RPMI7951 (cell line): Measurements from ENCODE around the gene ROBO3. TPM values are rescaled to one million over a fixed set of nuclear protein-coding genes. Genes with fewer than 3 reads are reported as not detected.
A peak's percentile ranks its signal among the peaks of the same experiment; 100 is the strongest.

Experiments
- DNase-seq: peaks from one replicate; pipeline ENCODE4 v3.0.0-alpha.2; 2012; ENCODE audit warnings: low read depth
- total RNA-seq: library from RNA; depleted of rRNA; stranded (reverse); fragments of >200 nt; shearing (Covaris generic); gene quantifications from 2 replicates; pipeline ENCODE4 v1.2.3, GENCODE V29; 2014

ROBO3 gene
- total RNA-seq, 1 experiment from 2014 or later: 21.7 TPM

DNA sequence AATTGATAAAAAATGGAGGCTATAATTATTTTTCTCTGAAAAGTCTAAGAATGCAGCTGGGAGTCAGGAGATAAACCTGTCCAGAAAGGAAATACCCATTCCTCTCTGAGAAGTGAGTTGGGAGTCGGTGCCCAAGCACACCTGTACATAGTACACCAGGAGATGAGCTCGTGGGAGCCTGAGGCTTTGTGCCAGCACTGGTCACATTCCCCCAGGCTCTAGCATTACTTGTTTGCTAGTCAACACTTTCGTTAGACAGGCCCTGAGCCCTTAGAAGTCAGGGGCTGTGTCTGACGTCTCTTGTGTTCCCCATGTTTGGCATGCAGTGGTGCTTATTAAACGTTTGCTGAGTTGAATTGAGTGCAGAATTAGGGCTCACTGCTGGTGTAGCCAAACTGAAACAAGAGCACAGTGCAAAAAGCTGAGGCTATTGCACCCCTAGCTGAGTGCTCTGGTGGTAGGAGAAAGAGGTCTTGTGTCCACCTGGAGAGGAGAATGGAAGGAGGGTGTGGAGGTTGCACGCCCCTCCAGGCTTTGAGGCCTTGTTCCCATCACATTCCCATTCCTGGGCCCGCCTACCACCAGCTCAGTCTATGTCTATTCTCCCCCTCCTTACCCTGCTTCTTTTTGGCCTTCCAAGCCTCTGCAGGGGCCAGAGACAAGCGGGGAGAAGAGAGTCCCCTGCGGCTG lies 25.6 kb downstream of the ROBO3 start:
- no peak for DNase-seq

- no peak for DNase-seq
Observed at GRCh38 chr11:124891373-124891861, 26.2 kb downstream of the ROBO3 start.

- DNase-seq: no peak
Observed at GRCh38 chr11:124892146-124892545, 26.9 kb downstream of the ROBO3 start.

- no peak for DNase-seq
Observed at GRCh38 chr11:124892750-124893454, 27.7 kb downstream of the ROBO3 start.

DNA sequence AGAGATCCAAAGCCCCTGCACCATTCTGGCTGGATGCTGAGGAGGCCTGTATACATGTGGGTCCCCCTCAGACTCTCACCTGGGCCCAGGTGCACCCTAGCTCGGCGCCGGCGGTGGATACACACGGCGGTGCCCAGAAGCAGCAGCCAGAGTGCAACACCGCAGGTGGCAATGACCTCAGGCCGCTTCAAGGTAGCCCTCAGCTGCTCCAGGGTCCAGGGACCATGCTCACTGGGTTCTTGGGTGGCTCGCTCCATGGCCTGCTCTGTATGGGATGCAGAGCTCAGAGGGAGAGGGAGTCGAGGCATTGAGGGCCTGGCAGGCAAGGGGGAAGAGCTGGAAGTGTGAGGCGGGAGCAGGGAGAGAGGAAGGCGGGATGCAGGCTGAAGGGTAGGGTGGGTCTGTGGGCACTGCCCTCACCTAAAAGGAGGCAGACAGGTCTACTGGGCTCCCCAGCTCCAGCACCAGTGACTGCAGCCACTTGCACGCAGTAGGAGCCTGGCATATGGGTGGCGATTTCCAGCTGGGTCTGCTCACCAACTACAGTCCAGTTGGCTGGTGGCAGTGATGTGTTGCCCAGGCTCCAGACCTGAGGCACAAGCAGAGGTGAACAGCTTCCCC lies 28.7 kb downstream of the ROBO3 start:
- no peak for DNase-seq

DNA sequence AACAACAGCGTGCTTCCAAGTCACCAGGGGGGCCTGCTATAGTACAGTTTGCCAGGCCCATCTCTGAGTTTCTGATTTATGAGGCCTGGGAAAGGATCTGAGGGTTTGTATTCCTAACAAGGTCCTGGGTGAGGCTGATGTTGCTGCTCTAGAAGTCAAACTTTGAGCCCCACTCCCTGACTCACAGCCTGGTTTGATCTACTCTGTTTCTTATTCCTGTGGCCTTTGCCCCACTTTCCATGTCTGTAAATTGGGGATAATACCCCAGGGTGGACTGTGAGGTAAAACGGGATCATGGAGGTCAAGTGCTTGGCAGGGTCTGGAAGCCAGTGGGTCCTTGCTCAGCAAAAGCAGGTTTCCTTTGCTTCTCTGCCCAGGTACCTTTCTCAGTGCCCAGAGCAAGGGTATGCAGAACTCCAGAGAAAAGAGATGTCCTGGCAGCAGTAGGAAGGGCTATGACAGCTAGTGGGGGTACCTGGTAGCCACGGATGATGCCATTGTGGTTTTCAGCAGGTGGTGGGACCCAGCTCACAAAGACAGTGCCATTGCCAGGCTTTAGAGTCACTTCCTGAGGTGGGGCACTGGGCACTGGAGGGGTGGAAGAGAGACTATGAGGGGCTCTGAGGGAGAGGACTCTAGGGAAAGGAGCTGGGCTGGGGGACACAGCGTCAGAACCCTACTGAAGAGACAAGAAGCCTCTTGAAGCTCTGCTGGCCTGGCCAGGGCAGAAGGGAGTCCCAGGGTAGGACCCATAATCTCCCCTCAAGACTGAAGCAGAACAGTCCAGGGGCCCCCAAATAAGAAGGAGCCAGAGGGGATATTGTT lies 29.6 kb downstream of the ROBO3 start:
- DNase-seq: no peak

DNA sequence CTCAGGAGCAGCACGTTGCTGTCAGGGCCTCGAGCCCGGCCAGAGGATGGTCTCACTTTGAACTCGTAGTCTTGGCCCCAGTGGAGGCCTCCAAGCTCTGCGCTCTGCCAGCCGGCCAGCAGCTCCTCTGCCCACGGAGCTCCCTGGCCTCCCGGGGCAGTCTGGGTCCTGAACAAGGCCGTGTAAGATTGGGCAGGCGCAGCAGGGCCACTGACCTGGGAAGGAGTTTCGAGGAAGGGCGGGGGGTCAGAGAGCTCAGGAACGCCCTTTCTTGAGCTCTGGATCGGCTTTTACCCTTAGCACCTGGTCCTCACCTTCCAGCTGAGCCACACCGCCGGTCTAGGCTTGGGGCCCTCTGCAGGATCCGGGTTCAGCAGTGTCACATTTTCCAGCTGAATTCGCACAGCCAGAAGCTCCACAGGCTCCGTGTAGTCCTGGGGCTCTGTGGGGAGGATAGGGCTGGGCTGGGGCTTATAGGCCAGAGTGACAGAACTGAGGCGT lies 30.3 kb downstream of the ROBO3 start:
- DNase-seq: no peak

- DNase-seq: peak; percentile 86
Observed at GRCh38 chr11:124896071-124896750, 31.0 kb downstream of the ROBO3 start.

DNA sequence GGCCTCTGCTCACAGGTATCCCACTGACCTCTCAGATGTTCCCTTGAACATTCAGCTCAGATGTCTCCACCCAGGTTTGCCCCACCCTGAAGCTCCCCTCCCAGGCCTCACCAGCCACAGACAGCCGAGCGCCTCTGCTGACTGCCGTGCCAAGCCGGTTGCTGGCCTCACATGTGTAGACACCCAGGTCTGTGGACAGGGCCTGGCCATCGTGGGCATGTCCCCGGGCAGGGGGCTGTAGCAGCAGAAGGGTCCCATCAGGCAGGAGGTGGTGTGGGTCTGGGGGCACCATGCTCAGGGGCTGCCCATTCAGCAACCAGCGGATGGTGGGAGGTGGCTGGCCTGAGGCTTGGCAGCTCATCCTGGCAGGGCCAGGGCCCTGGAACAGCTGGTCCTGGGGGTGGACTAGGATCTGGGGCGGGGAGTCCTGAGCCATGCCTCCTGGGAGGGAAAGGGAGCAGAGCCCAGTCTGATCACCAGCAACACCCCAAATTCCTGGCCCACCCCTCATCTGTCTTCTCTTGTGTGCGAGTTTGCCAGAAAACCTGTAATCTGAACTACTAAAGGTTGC lies 31.7 kb downstream of the ROBO3 start:
- peak; percentile 67 for DNase-seq

DNA sequence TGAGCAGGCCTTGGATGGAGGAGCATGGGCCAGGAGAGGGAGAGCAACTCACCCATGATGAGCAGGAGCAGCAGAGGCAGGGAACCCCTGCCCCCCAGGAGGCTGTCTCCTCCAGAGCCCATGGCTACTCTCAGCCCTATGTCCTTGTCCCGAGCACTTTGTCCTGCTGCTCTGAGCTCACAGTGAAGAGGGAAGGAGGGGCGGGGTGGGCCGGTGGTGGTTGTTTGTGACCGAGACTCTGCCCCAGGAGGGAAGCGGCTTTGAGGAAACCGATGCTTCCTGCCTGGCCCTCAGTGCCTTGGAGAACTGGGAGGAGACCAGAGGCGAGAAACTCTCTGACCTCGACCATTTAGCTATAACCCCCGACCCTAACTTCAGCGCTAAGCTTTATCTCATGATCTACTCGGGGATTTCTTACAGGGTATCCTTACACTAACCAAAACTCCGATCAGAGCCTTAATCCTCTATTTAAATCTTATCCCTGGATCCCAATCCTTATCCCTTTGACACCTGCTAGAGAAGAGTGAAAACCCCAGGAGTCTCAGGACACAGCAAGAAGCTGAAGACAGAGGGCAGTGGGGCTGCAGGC lies 32.5 kb downstream of the ROBO3 start, which contains the start of gene ROBO4:
Gene ROBO4, minus strand, starts transcription at position 192 of the 589 bp plus-strand sequence. Its CDS starts 70 bp downstream, at position 122.
- peak; percentile 47 for DNase-seq

GRCh38 chr11:124898263-124898680 lies 33.0 kb downstream of the ROBO3 start:
- peak; percentile 96 for DNase-seq

- peak; percentile 85 for DNase-seq
Observed at GRCh38 chr11:124898711-124899110, 33.5 kb downstream of the ROBO3 start.

GRCh38 chr11:124899383-124900145 lies 34.3 kb downstream of the ROBO3 start:
- DNase-seq: peak; percentile 32

GRCh38 chr11:124900464-124900863 lies 35.2 kb downstream of the ROBO3 start:
- DNase-seq: peak; percentile 96

GRCh38 chr11:124902616-124903015 lies 37.4 kb downstream of the ROBO3 start:
- DNase-seq: no peak

GRCh38 chr11:124915541-124916369 lies 50.5 kb downstream of the ROBO3 start:
- DNase-seq: peak; percentile 68

DNA sequence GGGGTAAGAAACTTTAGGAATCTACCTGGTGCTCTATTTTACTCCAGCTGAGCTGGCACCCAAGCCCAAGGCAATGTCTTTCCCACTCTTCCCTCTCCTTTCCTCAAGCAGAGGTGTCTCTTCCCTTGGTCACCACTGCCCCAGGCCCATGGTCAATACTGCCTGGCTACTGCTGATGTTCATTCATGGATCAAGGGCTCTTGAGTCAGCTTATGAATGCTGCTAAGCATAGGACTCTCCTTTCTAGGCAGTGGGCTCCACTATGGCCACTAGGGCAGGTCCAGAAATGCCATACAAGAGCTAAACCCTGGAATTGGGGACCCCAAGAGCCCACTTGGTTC lies 51.1 kb downstream of the ROBO3 start:
- DNase-seq: no peak

DNA sequence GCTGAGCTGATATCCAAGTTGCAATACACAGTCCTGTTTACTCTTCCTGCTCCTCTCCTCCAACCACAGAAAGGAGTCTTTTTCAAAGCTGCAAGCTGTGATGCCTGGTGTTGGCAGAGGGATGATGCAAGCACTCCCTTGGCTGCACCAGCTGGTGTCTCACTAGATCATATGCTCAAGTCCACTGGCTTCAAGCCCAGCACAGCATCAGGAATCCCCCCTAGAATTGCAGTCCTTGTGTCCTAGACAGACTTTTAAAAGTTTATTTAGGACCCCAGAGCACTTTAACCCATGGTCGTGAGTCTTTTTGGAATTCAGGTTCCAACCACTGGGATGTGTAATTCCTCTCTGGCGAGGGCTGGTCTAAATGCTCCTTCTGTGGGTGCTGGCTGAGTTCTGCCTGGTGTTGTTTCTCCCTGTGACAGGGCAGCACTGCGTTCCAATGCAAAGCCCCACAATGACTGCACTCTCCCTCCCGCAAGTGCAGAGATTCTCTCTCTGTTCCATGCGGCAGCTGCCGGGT lies 51.9 kb downstream of the ROBO3 start:
- DNase-seq: peak; percentile 72
